Measurements from ENCODE around the gene RASL10A. TPM values are rescaled to one million over a fixed set of nuclear protein-coding genes. Genes with fewer than 3 reads are reported as not detected.
A peak's percentile ranks its signal among the peaks of the same experiment; 100 is the strongest.

RASL10A gene
- total and polyA plus RNA-seq, 2 experiments from 2014 or later = 1.6 to 3.0 TPM

GRCh38 chr22:29305836-29306174 is 9.7 kb downstream of the RASL10A start:
- no peaks in the 10 kb centered on the region for H3K79me2 ChIP-seq (replicated peaks; ENCODE audit: insufficient read depth)
- DNase-seq (ENCODE audit: low spot score) (no peak), ATAC-seq (peak; percentile 0; the same call in 1 of the 3 replicates)
- peaks cover 25% of the 10 kb centered on the region for H3F3A ChIP-seq (replicated peaks; ENCODE audit: low read depth)
- peak overlapping the region; percentile 88 for H3K4me3 ChIP-seq
- Mint-ChIP-seq H3K27me3 (ENCODE audit: insufficient read depth, low read depth, poor library complexity) (peaks cover 25% of the 10 kb centered on the region), H3K27ac (no peak overlapping the region), H3K9me3 (no peaks in the 10 kb centered on the region), H3K4me3 (peak overlapping the region; percentile 72), H3K4me1 (peaks cover 33% of the 10 kb centered on the region), H3K36me3 (ENCODE audit: low read depth) (peaks cover 7% of the 10 kb centered on the region)
- H4K20me1 ChIP-seq (replicated peaks; ENCODE audit: insufficient read depth) = no peaks in the 10 kb centered on the region
- peaks cover 10% of the 10 kb centered on the region; the same call in 1 of the 2 replicates for H3K4me1 ChIP-seq (ENCODE audit: insufficient read depth)
- 0 out of 2 replicates have a peak overlapping the region, but pooled peaks have one; percentile 84 for H3K27ac ChIP-seq (ENCODE audit: low read depth)
- H3K4me2 ChIP-seq = peak overlapping the region; percentile 97
- no peaks in the 10 kb centered on the region for H3K36me3 ChIP-seq (ENCODE audit: insufficient read depth)
- no peaks in the 10 kb centered on the region for H3K27me3 ChIP-seq (ENCODE audit: insufficient read depth)
- peak overlapping the region; percentile 99 for H2AFZ ChIP-seq
- H3K9me2 ChIP-seq (ENCODE audit: insufficient read depth) = no peaks in the 10 kb centered on the region
- TF ChIP-seq NANOG (IDR thresholded peaks at IDR 0.05; ENCODE audit: borderline replicate concordance) (no peak), EZH2phosphoT487 (IDR thresholded peaks at IDR 0.05; ENCODE audit: unreplicated experiment) (no peak), ZNF114 (CRISPR knock-in tag; IDR thresholded peaks at IDR 0.05) (no peak), STAT1 (IDR thresholded peaks at IDR 0.05; ENCODE audit: unreplicated experiment) (no peak), ZNF462 (CRISPR knock-in tag; IDR thresholded peaks at IDR 0.05) (no peak), CREB1 (CRISPR knock-in tag; IDR thresholded peaks at IDR 0.05; ENCODE audit: low read depth) (no peak), ETS1 (IDR thresholded peaks at IDR 0.05) (no peak), CTCF (conservative IDR thresholded peaks at IDR 0.05; ENCODE audit: low read depth in 2 of 2) (no peak), POLR2AphosphoS5 (IDR thresholded peaks at IDR 0.05; ENCODE audit: low read depth) (no peak), REST (IDR thresholded peaks at IDR 0.05; ENCODE audit: unreplicated experiment) (no peak), EZH2 (IDR thresholded peaks at IDR 0.05; ENCODE audit: low read depth, unreplicated experiment) (no peak), JUNB (IDR thresholded peaks at IDR 0.05; ENCODE audit: unreplicated experiment) (no peak), ZNF331 (CRISPR knock-in tag; IDR thresholded peaks at IDR 0.05; ENCODE audit: low read depth) (no peak)

Data from GM23338 (cell line).